GM23338 (cell line): ENCODE results near the gene IFI27. TPM values are rescaled to one million over a fixed set of nuclear protein-coding genes. Genes with fewer than 3 reads are reported as not detected.
A peak's percentile ranks its signal among the peaks of the same experiment; 100 is the strongest.

Experiments used
- ATAC-seq: fragments of 200-7000 bp; cut with Tn5 transposase; 3 replicates; pipeline ENCODE4 v1.9.1; 2020
- DNase-seq: peaks from one replicate; pipeline ENCODE4 v3.0.0-alpha.2; 2015; ENCODE audit warnings: low spot score
- H2AFZ ChIP-seq: fragments of 200-600 bp; sonication (generic); 2 replicates; pipeline ENCODE4 v1.8.0; 2016; ENCODE audit warnings: antibody characterized with exemption, mild to moderate bottlenecking, moderate library complexity
- H3F3A ChIP-seq: fragments of 200-600 bp; sonication (generic); replicated peaks from 2 replicates; pipeline ENCODE4 v1.8.0; 2017; ENCODE audit warnings: antibody characterized with exemption, mixed run types, low read depth
- H3K27ac ChIP-seq: fragments of 200-600 bp; sonication (generic); 2 replicates; pipeline ENCODE4 v1.6.1; 2016; ENCODE audit warnings: low read depth
- H3K27me3 ChIP-seq: fragments of 200-600 bp; sonication (generic); 2 replicates; pipeline ENCODE4 v1.8.0; 2016; ENCODE audit warnings: mild to moderate bottlenecking, mixed run types, moderate library complexity; ENCODE audit not compliant: insufficient read depth
- H3K36me3 ChIP-seq: fragments of 200-600 bp; sonication (generic); 2 replicates; pipeline ENCODE4 v1.8.0; 2016; ENCODE audit warnings: mild to moderate bottlenecking; ENCODE audit not compliant: insufficient read depth
- H3K4me1 ChIP-seq: fragments of 200-600 bp; sonication (generic); 2 replicates; pipeline ENCODE4 v1.8.0; 2016; ENCODE audit warnings: mild to moderate bottlenecking, moderate library complexity; ENCODE audit not compliant: insufficient read depth
- H3K4me2 ChIP-seq: fragments of 200-600 bp; sonication (generic); 2 replicates; pipeline ENCODE4 v1.7.1; 2017; ENCODE audit warnings: mixed run types
- H3K4me3 ChIP-seq: fragments of 200-600 bp; sonication (generic); 2 replicates; pipeline ENCODE4 v1.6.1; 2016; ENCODE audit warnings: mixed run types
- H3K79me2 ChIP-seq: fragments of 200-600 bp; sonication (generic); replicated peaks from 2 replicates; pipeline ENCODE4 v1.8.0; 2017; ENCODE audit warnings: mild to moderate bottlenecking; ENCODE audit not compliant: insufficient read depth
- H3K9me2 ChIP-seq: fragments of 200-600 bp; sonication (generic); 2 replicates; pipeline ENCODE4 v1.8.0; 2017; ENCODE audit not compliant: insufficient read depth
- H4K20me1 ChIP-seq: fragments of 200-600 bp; sonication (generic); replicated peaks from 2 replicates; pipeline ENCODE4 v1.8.0; 2017; ENCODE audit warnings: mild to moderate bottlenecking; ENCODE audit not compliant: insufficient read depth
- H3K27ac Mint-ChIP-seq: 2 replicates; pipeline ENCODE4 v1.8.0; 2020; ENCODE audit warnings: inconsistent platforms, mild to moderate bottlenecking, moderate library complexity, mixed read lengths
- H3K27me3 Mint-ChIP-seq: 3 replicates; pipeline ENCODE4 v1.8.0; 2022; ENCODE audit warnings: low read depth, mild to moderate bottlenecking, moderate library complexity, mixed read lengths, inconsistent platforms; ENCODE audit not compliant: insufficient read depth, poor library complexity
- H3K36me3 Mint-ChIP-seq: 3 replicates; pipeline ENCODE4 v1.8.0; 2021; ENCODE audit warnings: low read depth, mild to moderate bottlenecking, inconsistent platforms, moderate library complexity, mixed read lengths
- H3K4me1 Mint-ChIP-seq: 3 replicates; pipeline ENCODE4 v1.8.0; 2020; ENCODE audit warnings: mild to moderate bottlenecking, inconsistent platforms, mixed read lengths
- H3K4me3 Mint-ChIP-seq: 3 replicates; pipeline ENCODE4 v1.8.0; 2021; ENCODE audit warnings: moderate library complexity, mild to moderate bottlenecking, inconsistent platforms, mixed read lengths
- H3K9me3 Mint-ChIP-seq: 3 replicates; pipeline ENCODE4 v1.8.0; 2020; ENCODE audit warnings: moderate library complexity, mild to moderate bottlenecking, inconsistent platforms, mixed read lengths
- CREB1 ChIP-seq: fragments of 250-450 bp; sonication (Bioruptor Pico); IDR thresholded peaks from 2 replicates; pipeline ENCODE4 v1.5.0; 2020; ENCODE audit warnings: low read depth, mild to moderate bottlenecking, moderate library complexity
- EZH2 ChIP-seq: fragments of 200-600 bp; sonication (generic); IDR thresholded peaks from one replicate; pipeline ENCODE4 v1.8.0; 2017; ENCODE audit warnings: antibody characterized with exemption, mild to moderate bottlenecking, low read depth; ENCODE audit not compliant: unreplicated experiment
- EZH2phosphoT487 ChIP-seq: fragments of 200-600 bp; sonication (generic); IDR thresholded peaks from one replicate; pipeline ENCODE4 v1.8.1; 2018; ENCODE audit warnings: antibody characterized with exemption; ENCODE audit not compliant: unreplicated experiment
- JUNB ChIP-seq: IDR thresholded peaks from one replicate; pipeline ENCODE4 v1.6.1; 2016; ENCODE audit warnings: antibody characterized with exemption; ENCODE audit not compliant: unreplicated experiment
- NANOG ChIP-seq: IDR thresholded peaks from 2 replicates; pipeline ENCODE4 v1.6.1; 2016; ENCODE audit warnings: antibody characterized with exemption, borderline replicate concordance
- POLR2AphosphoS5 ChIP-seq: IDR thresholded peaks from 2 replicates; pipeline ENCODE4 v1.6.1; 2016; ENCODE audit warnings: antibody characterized with exemption, low read depth
- STAT1 ChIP-seq: IDR thresholded peaks from one replicate; pipeline ENCODE4 v1.6.1; 2016; ENCODE audit warnings: antibody characterized with exemption; ENCODE audit not compliant: unreplicated experiment
- ZNF114 ChIP-seq: fragments of 250-450 bp; sonication (Bioruptor Pico); IDR thresholded peaks from 2 replicates; pipeline ENCODE4 v1.5.0; 2020; ENCODE audit warnings: mild to moderate bottlenecking, moderate library complexity
- ZNF331 ChIP-seq: fragments of 250-450 bp; sonication (Bioruptor Pico); IDR thresholded peaks from 2 replicates; pipeline ENCODE4 v1.5.0; 2020; ENCODE audit warnings: low read depth, mild to moderate bottlenecking, moderate library complexity
- polyA plus RNA-seq: library from polyadenylated mRNA; unstranded; fragments of >200 nt; fragmentation: Nextera tagmentation; extraction: Ambion mirVana; gene quantifications from 2 replicates; pipeline ENCODE4 v1.2.1, GENCODE V29; 2016
- total RNA-seq: library from RNA; depleted of rRNA; stranded (reverse); fragments of >200 nt; shearing (Covaris generic); gene quantifications from 2 replicates; pipeline ENCODE4 v1.2.3, GENCODE V29; 2014
- TF ChIP-seq, protein P1 (sequence below), 2 experiments: fragments of 200-600 bp in 1 of 2; sonication (generic) in 1 of 2; conservative IDR thresholded peaks; 2 replicates each; pipeline versions ENCODE4 v1.5.1 to v1.6.1; 2016 to 2017; ENCODE audit warnings: antibody characterized with exemption in 2 of 2, low read depth in 2 of 2, mild to moderate bottlenecking in 2 of 2, moderate library complexity in 1 of 2
- TF ChIP-seq, protein P2 (sequence below): fragments of 250-450 bp; sonication (Bioruptor Pico); IDR thresholded peaks from 2 replicates; pipeline ENCODE4 v1.5.0; 2020; ENCODE audit warnings: mild to moderate bottlenecking, moderate library complexity
- TF ChIP-seq, protein P3 (sequence below): IDR thresholded peaks from one replicate; pipeline ENCODE4 v1.6.1; 2018; ENCODE audit warnings: antibody characterized with exemption; ENCODE audit not compliant: unreplicated experiment
- TF ChIP-seq, protein P4 (sequence below): IDR thresholded peaks from 2 replicates; pipeline ENCODE4 v1.6.1; 2016; ENCODE audit warnings: antibody characterized with exemption

IFI27 gene
- total and polyA plus RNA-seq, 2 experiments from 2014 or later: 0.49 to 1.2 TPM

DNA sequence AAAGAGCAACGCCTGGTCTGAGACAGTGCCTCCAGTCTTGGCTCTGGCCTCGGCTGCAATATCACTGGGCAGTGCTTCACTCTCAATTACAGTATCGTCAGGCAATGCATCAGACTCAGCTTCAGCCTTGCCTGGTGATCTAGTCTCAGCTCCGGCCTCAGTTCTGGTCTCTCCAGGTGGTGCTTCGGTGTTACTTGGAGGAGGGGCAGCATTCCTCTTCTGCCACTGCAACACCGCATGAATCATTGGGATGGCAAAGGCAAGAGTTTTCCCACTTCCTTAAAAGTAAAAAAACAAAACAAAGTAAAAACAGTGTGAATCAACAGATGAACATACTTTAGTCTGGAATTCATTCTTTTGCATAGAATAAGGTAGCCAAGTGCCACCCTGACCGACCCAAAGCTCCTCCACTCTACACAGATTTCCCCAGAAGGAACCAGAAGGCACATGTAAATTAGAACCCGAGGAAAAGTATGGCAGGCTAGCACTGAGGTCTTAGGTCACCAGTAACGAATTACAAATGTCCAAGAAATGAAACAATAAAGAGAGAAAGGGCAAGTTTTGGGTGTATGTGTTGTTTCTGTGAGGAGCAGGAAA, 48.1 kb upstream of the IFI27 start:
- Mint-ChIP-seq H3K4me3 (no peak overlapping the region), H3K27me3 (peaks cover 12% of the 10 kb centered on the region), H3K4me1 (peaks cover 42% of the 10 kb centered on the region), H3K27ac (peak overlapping the region; percentile 71), H3K9me3 (no peaks in the 10 kb centered on the region; the same call in 2 of the 3 replicates), H3K36me3 (peaks cover 44% of the 10 kb centered on the region)
- Histone ChIP-seq H3K36me3 (peaks cover 19% of the 10 kb centered on the region), H4K20me1 (peaks cover 29% of the 10 kb centered on the region; the same call in 1 of the 2 replicates), H3K79me2 (peaks cover 64% of the 10 kb centered on the region), H3K27ac (no peak overlapping the region), H3F3A (no peaks in the 10 kb centered on the region), H3K27me3 (no peaks in the 10 kb centered on the region), H3K4me3 (no peak overlapping the region), H3K9me2 (no peaks in the 10 kb centered on the region; the same call in 1 of the 2 replicates), H2AFZ (no peak overlapping the region), H3K4me1 (peaks cover 18% of the 10 kb centered on the region), H3K4me2 (no peak overlapping the region)
- peak; percentile 69 for ATAC-seq
- TF ChIP-seq ZNF331 (CRISPR knock-in tag) (no peak), NANOG (no peak), JUNB (no peak), ZNF114 (CRISPR knock-in tag) (no peak), EZH2 (no peak), CREB1 (no peak), EZH2phosphoT487 (no peak), STAT1 (no peak), POLR2AphosphoS5 (no peak)
- TF ChIP-seq, protein P1, sequence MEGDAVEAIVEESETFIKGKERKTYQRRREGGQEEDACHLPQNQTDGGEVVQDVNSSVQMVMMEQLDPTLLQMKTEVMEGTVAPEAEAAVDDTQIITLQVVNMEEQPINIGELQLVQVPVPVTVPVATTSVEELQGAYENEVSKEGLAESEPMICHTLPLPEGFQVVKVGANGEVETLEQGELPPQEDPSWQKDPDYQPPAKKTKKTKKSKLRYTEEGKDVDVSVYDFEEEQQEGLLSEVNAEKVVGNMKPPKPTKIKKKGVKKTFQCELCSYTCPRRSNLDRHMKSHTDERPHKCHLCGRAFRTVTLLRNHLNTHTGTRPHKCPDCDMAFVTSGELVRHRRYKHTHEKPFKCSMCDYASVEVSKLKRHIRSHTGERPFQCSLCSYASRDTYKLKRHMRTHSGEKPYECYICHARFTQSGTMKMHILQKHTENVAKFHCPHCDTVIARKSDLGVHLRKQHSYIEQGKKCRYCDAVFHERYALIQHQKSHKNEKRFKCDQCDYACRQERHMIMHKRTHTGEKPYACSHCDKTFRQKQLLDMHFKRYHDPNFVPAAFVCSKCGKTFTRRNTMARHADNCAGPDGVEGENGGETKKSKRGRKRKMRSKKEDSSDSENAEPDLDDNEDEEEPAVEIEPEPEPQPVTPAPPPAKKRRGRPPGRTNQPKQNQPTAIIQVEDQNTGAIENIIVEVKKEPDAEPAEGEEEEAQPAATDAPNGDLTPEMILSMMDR (conservative IDR thresholded peaks at IDR 0.05; ENCODE audit: low read depth in 2 of 2): no peak
- TF ChIP-seq, protein P2, sequence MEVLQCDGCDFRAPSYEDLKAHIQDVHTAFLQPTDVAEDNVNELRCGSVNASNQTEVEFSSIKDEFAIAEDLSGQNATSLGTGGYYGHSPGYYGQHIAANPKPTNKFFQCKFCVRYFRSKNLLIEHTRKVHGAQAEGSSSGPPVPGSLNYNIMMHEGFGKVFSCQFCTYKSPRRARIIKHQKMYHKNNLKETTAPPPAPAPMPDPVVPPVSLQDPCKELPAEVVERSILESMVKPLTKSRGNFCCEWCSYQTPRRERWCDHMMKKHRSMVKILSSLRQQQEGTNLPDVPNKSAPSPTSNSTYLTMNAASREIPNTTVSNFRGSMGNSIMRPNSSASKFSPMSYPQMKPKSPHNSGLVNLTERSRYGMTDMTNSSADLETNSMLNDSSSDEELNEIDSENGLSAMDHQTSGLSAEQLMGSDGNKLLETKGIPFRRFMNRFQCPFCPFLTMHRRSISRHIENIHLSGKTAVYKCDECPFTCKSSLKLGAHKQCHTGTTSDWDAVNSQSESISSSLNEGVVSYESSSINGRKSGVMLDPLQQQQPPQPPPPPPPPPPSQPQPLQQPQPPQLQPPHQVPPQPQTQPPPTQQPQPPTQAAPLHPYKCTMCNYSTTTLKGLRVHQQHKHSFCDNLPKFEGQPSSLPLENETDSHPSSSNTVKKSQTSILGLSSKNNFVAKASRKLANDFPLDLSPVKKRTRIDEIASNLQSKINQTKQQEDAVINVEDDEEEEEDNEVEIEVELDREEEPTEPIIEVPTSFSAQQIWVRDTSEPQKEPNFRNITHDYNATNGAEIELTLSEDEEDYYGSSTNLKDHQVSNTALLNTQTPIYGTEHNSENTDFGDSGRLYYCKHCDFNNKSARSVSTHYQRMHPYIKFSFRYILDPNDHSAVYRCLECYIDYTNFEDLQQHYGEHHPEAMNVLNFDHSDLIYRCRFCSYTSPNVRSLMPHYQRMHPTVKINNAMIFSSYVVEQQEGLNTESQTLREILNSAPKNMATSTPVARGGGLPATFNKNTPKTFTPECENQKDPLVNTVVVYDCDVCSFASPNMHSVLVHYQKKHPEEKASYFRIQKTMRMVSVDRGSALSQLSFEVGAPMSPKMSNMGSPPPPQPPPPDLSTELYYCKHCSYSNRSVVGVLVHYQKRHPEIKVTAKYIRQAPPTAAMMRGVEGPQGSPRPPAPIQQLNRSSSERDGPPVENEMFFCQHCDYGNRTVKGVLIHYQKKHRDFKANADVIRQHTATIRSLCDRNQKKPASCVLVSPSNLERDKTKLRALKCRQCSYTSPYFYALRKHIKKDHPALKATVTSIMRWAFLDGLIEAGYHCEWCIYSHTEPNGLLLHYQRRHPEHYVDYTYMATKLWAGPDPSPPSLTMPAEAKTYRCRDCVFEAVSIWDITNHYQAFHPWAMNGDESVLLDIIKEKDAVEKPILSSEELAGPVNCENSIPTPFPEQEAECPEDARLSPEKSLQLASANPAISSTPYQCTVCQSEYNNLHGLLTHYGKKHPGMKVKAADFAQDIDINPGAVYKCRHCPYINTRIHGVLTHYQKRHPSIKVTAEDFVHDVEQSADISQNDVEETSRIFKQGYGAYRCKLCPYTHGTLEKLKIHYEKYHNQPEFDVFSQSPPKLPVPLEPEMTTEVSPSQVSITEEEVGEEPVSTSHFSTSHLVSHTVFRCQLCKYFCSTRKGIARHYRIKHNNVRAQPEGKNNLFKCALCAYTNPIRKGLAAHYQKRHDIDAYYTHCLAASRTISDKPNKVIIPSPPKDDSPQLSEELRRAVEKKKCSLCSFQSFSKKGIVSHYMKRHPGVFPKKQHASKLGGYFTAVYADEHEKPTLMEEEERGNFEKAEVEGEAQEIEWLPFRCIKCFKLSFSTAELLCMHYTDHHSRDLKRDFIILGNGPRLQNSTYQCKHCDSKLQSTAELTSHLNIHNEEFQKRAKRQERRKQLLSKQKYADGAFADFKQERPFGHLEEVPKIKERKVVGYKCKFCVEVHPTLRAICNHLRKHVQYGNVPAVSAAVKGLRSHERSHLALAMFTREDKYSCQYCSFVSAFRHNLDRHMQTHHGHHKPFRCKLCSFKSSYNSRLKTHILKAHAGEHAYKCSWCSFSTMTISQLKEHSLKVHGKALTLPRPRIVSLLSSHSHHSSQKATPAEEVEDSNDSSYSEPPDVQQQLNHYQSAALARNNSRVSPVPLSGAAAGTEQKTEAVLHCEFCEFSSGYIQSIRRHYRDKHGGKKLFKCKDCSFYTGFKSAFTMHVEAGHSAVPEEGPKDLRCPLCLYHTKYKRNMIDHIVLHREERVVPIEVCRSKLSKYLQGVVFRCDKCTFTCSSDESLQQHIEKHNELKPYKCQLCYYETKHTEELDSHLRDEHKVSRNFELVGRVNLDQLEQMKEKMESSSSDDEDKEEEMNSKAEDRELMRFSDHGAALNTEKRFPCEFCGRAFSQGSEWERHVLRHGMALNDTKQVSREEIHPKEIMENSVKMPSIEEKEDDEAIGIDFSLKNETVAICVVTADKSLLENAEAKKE (CRISPR knock-in tag): no peak
- TF ChIP-seq, protein P3, sequence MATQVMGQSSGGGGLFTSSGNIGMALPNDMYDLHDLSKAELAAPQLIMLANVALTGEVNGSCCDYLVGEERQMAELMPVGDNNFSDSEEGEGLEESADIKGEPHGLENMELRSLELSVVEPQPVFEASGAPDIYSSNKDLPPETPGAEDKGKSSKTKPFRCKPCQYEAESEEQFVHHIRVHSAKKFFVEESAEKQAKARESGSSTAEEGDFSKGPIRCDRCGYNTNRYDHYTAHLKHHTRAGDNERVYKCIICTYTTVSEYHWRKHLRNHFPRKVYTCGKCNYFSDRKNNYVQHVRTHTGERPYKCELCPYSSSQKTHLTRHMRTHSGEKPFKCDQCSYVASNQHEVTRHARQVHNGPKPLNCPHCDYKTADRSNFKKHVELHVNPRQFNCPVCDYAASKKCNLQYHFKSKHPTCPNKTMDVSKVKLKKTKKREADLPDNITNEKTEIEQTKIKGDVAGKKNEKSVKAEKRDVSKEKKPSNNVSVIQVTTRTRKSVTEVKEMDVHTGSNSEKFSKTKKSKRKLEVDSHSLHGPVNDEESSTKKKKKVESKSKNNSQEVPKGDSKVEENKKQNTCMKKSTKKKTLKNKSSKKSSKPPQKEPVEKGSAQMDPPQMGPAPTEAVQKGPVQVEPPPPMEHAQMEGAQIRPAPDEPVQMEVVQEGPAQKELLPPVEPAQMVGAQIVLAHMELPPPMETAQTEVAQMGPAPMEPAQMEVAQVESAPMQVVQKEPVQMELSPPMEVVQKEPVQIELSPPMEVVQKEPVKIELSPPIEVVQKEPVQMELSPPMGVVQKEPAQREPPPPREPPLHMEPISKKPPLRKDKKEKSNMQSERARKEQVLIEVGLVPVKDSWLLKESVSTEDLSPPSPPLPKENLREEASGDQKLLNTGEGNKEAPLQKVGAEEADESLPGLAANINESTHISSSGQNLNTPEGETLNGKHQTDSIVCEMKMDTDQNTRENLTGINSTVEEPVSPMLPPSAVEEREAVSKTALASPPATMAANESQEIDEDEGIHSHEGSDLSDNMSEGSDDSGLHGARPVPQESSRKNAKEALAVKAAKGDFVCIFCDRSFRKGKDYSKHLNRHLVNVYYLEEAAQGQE: no peak
- TF ChIP-seq, protein P4, sequence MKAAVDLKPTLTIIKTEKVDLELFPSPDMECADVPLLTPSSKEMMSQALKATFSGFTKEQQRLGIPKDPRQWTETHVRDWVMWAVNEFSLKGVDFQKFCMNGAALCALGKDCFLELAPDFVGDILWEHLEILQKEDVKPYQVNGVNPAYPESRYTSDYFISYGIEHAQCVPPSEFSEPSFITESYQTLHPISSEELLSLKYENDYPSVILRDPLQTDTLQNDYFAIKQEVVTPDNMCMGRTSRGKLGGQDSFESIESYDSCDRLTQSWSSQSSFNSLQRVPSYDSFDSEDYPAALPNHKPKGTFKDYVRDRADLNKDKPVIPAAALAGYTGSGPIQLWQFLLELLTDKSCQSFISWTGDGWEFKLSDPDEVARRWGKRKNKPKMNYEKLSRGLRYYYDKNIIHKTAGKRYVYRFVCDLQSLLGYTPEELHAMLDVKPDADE: no peak
- DNase-seq: no peak
